Measurements from ENCODE around the gene HINT1. TPM values are rescaled to one million over a fixed set of nuclear protein-coding genes. Genes with fewer than 3 reads are reported as not detected.

HINT1 gene
- total and polyA plus RNA-seq, 9 of the 15 experiments (the other 6 are each of a cell fraction or from before 2014, with no cell fraction given) = 296 to 1,027 (median 500) TPM

GRCh38 chr5:131211669-131212068, 46.6 kb upstream of the HINT1 start:
- ATAC-seq (no peak), DNase-seq (ENCODE audit: extremely low read depth in 1 of 4, low spot score in 3 of 4) (no peak), FAIRE-seq (no peak)
- Histone ChIP-seq H3K9me3 (replicated peaks; ENCODE audit: control insufficient read depth, insufficient read depth, low read depth, low read length) (no peaks in the 10 kb centered on the region), H3K4me2 (ENCODE audit: insufficient read depth, low read length) (no peak overlapping the region), H2AFZ (ENCODE audit: low read depth, low read length) (no peak overlapping the region), H4K20me1 (replicated peaks; ENCODE audit: control insufficient read depth, insufficient read depth, low read length) (no peaks in the 10 kb centered on the region), H3K4me1 (replicated peaks in 1 of 2; ENCODE audit: control insufficient read depth in 2 of 2, insufficient read depth in 2 of 2, low read length in 2 of 2) (no peaks in the 10 kb centered on the region), H3K27ac (ENCODE audit: extremely low read depth, low read depth, low read length) (no peak overlapping the region), H3K9ac (ENCODE audit: insufficient read depth in 1 of 2, low read depth in 2 of 2, low read length in 2 of 2) (no peak overlapping the region), H3K9me1 (ENCODE audit: control insufficient read depth, insufficient read depth, low read length) (no peaks in the 10 kb centered on the region), H3K27me3 (ENCODE audit: control insufficient read depth in 2 of 2, insufficient read depth in 2 of 2, low read length in 2 of 2) (no peaks in the 10 kb centered on the region), H3K4me3 (no peak overlapping the region), H3K79me2 (ENCODE audit: control insufficient read depth, insufficient read depth, low read length) (no peaks in the 10 kb centered on the region), H3K36me3 (ENCODE audit: control insufficient read depth, insufficient read depth, low read length) (no peaks in the 10 kb centered on the region)
- CTCF ChIA-PET (ENCODE audit: low intra/inter-chr PET ratio) = no interaction called here
- no TSS peak for BruUV-seq (replicated peaks)
- TF ChIP-seq SRSF1 (IDR thresholded peaks at IDR 0.05; ENCODE audit: low read depth, low read length) (no peak), C11orf30 (IDR thresholded peaks at IDR 0.05; ENCODE audit: low read depth) (no peak), IRF1 (CRISPR knock-in tag; IDR thresholded peaks at IDR 0.05; ENCODE audit: borderline replicate concordance) (no peak), ZSCAN32 (CRISPR knock-in tag; IDR thresholded peaks at IDR 0.05) (no peak), ETV1 (tag; conservative IDR thresholded peaks at IDR 0.05; ENCODE audit: low read depth) (no peak), ZNF24 (IDR thresholded peaks at IDR 0.05) (no peak), ZBTB8A (IDR thresholded peaks at IDR 0.05; ENCODE audit: partially characterized antibody) (no peak), ZEB2 (IDR thresholded peaks at IDR 0.05) (no peak), RFX7 (CRISPR knock-in tag; IDR thresholded peaks at IDR 0.05) (no peak), ZNF407 (IDR thresholded peaks at IDR 0.05; ENCODE audit: low read depth) (no peak), NUFIP1 (IDR thresholded peaks at IDR 0.05; ENCODE audit: partially characterized antibody) (no peak), TGIF2 (CRISPR knock-in tag; IDR thresholded peaks at IDR 0.05) (no peak)
- intact Hi-C loops (cut with micrococcal nuclease) = no loop called here
- in situ Hi-C loops (cut with MboI) = no loop called here
- POLR2A ChIA-PET = interaction anchor here (0.7 to 1.4 kb wide), 2 partner anchors 21 to 23 kb away, joined by 3 to 4 read pairs; no protein-coding TSS in a partner anchor
- 41% methylated on average over 5 of the region's 5 CpGs for WGBS (ENCODE audit: insufficient coverage, low coverage, missing lambda C conversion rate)

All from K562 (cell line).